Loucy (cell line): ENCODE measurements around the gene GUCY1A2.

Source experiments
- H2AFZ ChIP-seq: fragments of 200-600 bp; sonication (generic); 2 replicates; pipeline ENCODE4 v1.6.0; 2016; ENCODE audit warnings: antibody characterized with exemption, mild to moderate bottlenecking, low read length, moderate library complexity
- H3F3A ChIP-seq: fragments of 200-600 bp; 2 replicates; pipeline ENCODE4 v1.6.0; 2016; ENCODE audit warnings: antibody characterized with exemption, low read depth, mild to moderate bottlenecking
- H3K27me3 ChIP-seq: fragments of 200-600 bp; sonication (generic); 2 replicates; pipeline ENCODE4 v1.6.1; 2014; ENCODE audit warnings: low read length, mild to moderate bottlenecking; ENCODE audit not compliant: insufficient read depth, poor library complexity, severe bottlenecking
- H3K36me3 ChIP-seq: fragments of 200-600 bp; sonication (generic); 2 replicates; pipeline ENCODE4 v1.6.1; 2016; ENCODE audit warnings: low read length; ENCODE audit not compliant: insufficient read depth
- H3K4me1 ChIP-seq: fragments of 200-600 bp; sonication (generic); 2 replicates; pipeline ENCODE4 v1.5.1; 2014; ENCODE audit warnings: low read length, mild to moderate bottlenecking; ENCODE audit not compliant: insufficient read depth, poor library complexity, severe bottlenecking
- H3K4me2 ChIP-seq: fragments of 200-600 bp; sonication (generic); 2 replicates; pipeline ENCODE4 v1.6.0; 2014; ENCODE audit warnings: antibody characterized with exemption, low read length, low read depth, mild to moderate bottlenecking; ENCODE audit not compliant: poor library complexity, severe bottlenecking
- H3K4me3 ChIP-seq: fragments of 200-600 bp; sonication (generic); 2 replicates; pipeline ENCODE4 v1.5.1; 2014; ENCODE audit warnings: low read length, mild to moderate bottlenecking, mixed read lengths; ENCODE audit not compliant: poor library complexity, severe bottlenecking
- H3K79me2 ChIP-seq: fragments of 200-600 bp; sonication (generic); 2 replicates; pipeline ENCODE4 v1.6.1; 2014; ENCODE audit warnings: low read length; ENCODE audit not compliant: insufficient read depth
- H3K9ac ChIP-seq: fragments of 200-600 bp; sonication (generic); 2 replicates; pipeline ENCODE4 v1.6.0; 2014; ENCODE audit warnings: mild to moderate bottlenecking, low read depth, low read length, moderate library complexity; ENCODE audit not compliant: poor library complexity, severe bottlenecking
- H3K9me2 ChIP-seq: fragments of 200-600 bp; sonication (generic); replicated peaks from 2 replicates; pipeline ENCODE4 v1.6.1; 2016; ENCODE audit warnings: low read depth, low read length, mixed read lengths
- H3K9me3 ChIP-seq: fragments of 200-600 bp; sonication (generic); 2 replicates; pipeline ENCODE4 v1.6.1; 2014; ENCODE audit warnings: mild to moderate bottlenecking, antibody characterized with exemption, low read length, low read depth; ENCODE audit not compliant: insufficient read depth
- H4K20me1 ChIP-seq: fragments of 200-600 bp; sonication (generic); 2 replicates; pipeline ENCODE4 v1.6.0; 2014; ENCODE audit warnings: antibody characterized with exemption, low read length, mild to moderate bottlenecking; ENCODE audit not compliant: insufficient read depth, poor library complexity, severe bottlenecking
- CTCF ChIP-seq: fragments of 200-600 bp; sonication (generic); conservative IDR thresholded peaks from 2 replicates; pipeline ENCODE4 v1.5.1; 2014; ENCODE audit warnings: mild to moderate bottlenecking, antibody characterized with exemption, low read length
- EZH2phosphoT487 ChIP-seq: fragments of 200-600 bp; IDR thresholded peaks from 2 replicates; pipeline ENCODE4 v1.6.1; 2018; ENCODE audit warnings: antibody characterized with exemption, mild to moderate bottlenecking, moderate library complexity, borderline replicate concordance

Gene GUCY1A2

DNA sequence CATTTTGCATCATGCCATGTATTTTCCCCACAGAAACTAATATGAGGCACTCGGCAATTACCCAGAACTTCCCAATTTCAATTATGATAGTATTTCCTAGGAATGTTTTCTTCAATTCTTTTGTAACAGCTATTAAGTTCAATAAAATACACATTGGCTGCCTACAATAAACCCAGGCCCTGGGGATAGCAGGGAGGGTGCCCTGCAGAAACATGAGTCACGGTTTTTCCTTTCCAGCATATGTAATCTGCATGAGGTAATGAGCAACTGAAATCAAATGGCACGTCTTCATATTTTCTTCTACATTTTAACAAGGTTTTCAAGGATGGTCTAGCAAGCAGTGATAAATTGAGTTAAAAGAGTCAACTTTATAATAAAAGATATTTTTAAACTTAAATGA is 32.0 kb downstream of the GUCY1A2 start:
- H3K4me2 ChIP-seq, result no peak overlapping the region
- H3K4me1 ChIP-seq, result no peaks in the 10 kb centered on the region
- no peak overlapping the region for H3K4me3 ChIP-seq
- no peaks in the 10 kb centered on the region for H3K9me2 ChIP-seq
- H2AFZ ChIP-seq, result no peak overlapping the region
- no peaks in the 10 kb centered on the region for H3K36me3 ChIP-seq
- H3K79me2 ChIP-seq, result no peaks in the 10 kb centered on the region
- H3F3A ChIP-seq, result no peaks in the 10 kb centered on the region
- H3K27me3 ChIP-seq, result no peaks in the 10 kb centered on the region
- TF ChIP-seq CTCF (no peak), EZH2phosphoT487 (no peak)
- H3K9me3 ChIP-seq, result no peaks in the 10 kb centered on the region
- H3K9ac ChIP-seq, result no peak overlapping the region
- no peaks in the 10 kb centered on the region for H4K20me1 ChIP-seq

DNA sequence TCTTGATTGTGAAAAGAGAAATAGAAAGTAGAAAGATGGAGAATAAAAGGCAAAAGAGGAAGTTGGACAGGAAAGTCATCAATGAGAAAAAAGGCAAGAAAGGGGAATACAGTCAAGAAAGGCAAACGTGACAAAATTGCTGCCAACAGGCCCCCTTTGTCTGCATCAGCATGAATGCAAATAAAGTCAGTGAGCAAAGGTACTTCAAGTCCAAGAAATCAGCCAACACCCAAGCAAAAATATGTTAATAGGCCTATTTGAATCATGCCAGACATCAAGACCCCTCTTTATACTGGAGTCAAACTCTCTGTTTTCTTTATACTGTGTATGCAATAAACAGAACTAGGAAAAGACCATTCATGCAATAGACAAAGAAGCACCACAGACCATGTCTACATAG is 34.3 kb downstream of the GUCY1A2 start:
- TF ChIP-seq EZH2phosphoT487 (no peak), CTCF (no peak)
- no peak overlapping the region for H3K4me3 ChIP-seq
- H3K36me3 ChIP-seq, result no peaks in the 10 kb centered on the region
- no peaks in the 10 kb centered on the region for H3K27me3 ChIP-seq
- no peak overlapping the region for H2AFZ ChIP-seq
- no peaks in the 10 kb centered on the region for H3F3A ChIP-seq
- H3K4me2 ChIP-seq, result no peak overlapping the region
- H3K9ac ChIP-seq, result no peak overlapping the region
- H3K9me3 ChIP-seq, result no peaks in the 10 kb centered on the region
- H4K20me1 ChIP-seq, result no peaks in the 10 kb centered on the region
- H3K4me1 ChIP-seq, result no peaks in the 10 kb centered on the region
- H3K79me2 ChIP-seq, result no peaks in the 10 kb centered on the region
- no peaks in the 10 kb centered on the region for H3K9me2 ChIP-seq

GRCh38 chr11:106983261-106983660 is 35.0 kb downstream of the GUCY1A2 start:
- Histone ChIP-seq H3F3A (no peaks in the 10 kb centered on the region), H3K79me2 (no peaks in the 10 kb centered on the region), H4K20me1 (no peaks in the 10 kb centered on the region), H3K9me3 (no peaks in the 10 kb centered on the region), H3K9me2 (no peaks in the 10 kb centered on the region), H3K4me1 (no peaks in the 10 kb centered on the region), H3K27me3 (no peaks in the 10 kb centered on the region), H3K36me3 (no peaks in the 10 kb centered on the region), H3K9ac (no peak overlapping the region), H2AFZ (no peak overlapping the region), H3K4me3 (no peak overlapping the region), H3K4me2 (no peak overlapping the region)
- TF ChIP-seq CTCF, result no peak
- no peak for TF ChIP-seq EZH2phosphoT487
